Endometrial microvascular endothelial cells (primary cell): Measurements from ENCODE around the gene EIF5B. TPM values are rescaled to one million over a fixed set of nuclear protein-coding genes. Genes with fewer than 3 reads are reported as not detected.

Experiments used
- in situ Hi-C: cut with HindIII; loops from 2 replicates; pipeline ENCODE4 v1.10.0; 2017; ENCODE audit warnings: low sequenced_read_pairs, low pct_unique_long_range_greater_than_20kb; ENCODE audit errors: inconsistent ontology term
- total RNA-seq: library from RNA; depleted of rRNA; stranded (reverse); fragments of >200 nt; gene quantifications from one replicate; pipeline ENCODE4 v1.2.3, GENCODE V29; 2015; ENCODE audit errors: inconsistent ontology term

Gene EIF5B
- total RNA-seq, 1 donor from 2014 or later, result 19.2 TPM

- in situ Hi-C loops, result no loop called here
Measured at GRCh38 chr2:99401841-99402240, 64.7 kb downstream of the EIF5B start.

GRCh38 chr2:99403084-99403483 lies 65.9 kb downstream of the EIF5B start:
- in situ Hi-C loops, result no loop called here

- in situ Hi-C loops, result no loop called here
Measured at GRCh38 chr2:99403524-99403923, 66.3 kb downstream of the EIF5B start.

- in situ Hi-C loops, result no loop called here
Measured at GRCh38 chr2:99404039-99404796, 67.0 kb downstream of the EIF5B start.

- in situ Hi-C loops, result no loop called here
Measured at GRCh38 chr2:99404797-99405669, 67.8 kb downstream of the EIF5B start.

- in situ Hi-C loops, result no loop called here
Measured at GRCh38 chr2:99406137-99406536, 68.9 kb downstream of the EIF5B start.

GRCh38 chr2:99410276-99410675 lies 73.1 kb downstream of the EIF5B start:
- in situ Hi-C loops, result no loop called here

- in situ Hi-C loops, result no loop called here
Measured at GRCh38 chr2:99414566-99414965, 77.4 kb downstream of the EIF5B start.

GRCh38 chr2:99417396-99417795 lies 80.2 kb downstream of the EIF5B start:
- in situ Hi-C loops, result no loop called here

- in situ Hi-C loops, result no loop called here
Measured at GRCh38 chr2:99420031-99420430, 82.8 kb downstream of the EIF5B start.

- in situ Hi-C loops, result no loop called here
Measured at GRCh38 chr2:99420751-99421299, 83.6 kb downstream of the EIF5B start.

- in situ Hi-C loops, result no loop called here
Measured at GRCh38 chr2:99421469-99421868, 84.3 kb downstream of the EIF5B start.

GRCh38 chr2:99422599-99422998 lies 85.4 kb downstream of the EIF5B start:
- in situ Hi-C loops, result no loop called here

GRCh38 chr2:99424371-99424770 lies 87.2 kb downstream of the EIF5B start:
- in situ Hi-C loops, result no loop called here

- in situ Hi-C loops, result no loop called here
Measured at GRCh38 chr2:99425022-99425421, 87.8 kb downstream of the EIF5B start.

GRCh38 chr2:99430614-99431291 lies 93.6 kb downstream of the EIF5B start:
- in situ Hi-C loops, result no loop called here

GRCh38 chr2:99431587-99432275 lies 94.5 kb downstream of the EIF5B start:
- in situ Hi-C loops, result no loop called here

- in situ Hi-C loops, result no loop called here
Measured at GRCh38 chr2:99433340-99433739, 96.2 kb downstream of the EIF5B start.

GRCh38 chr2:99436874-99437273 lies 99.7 kb downstream of the EIF5B start:
- in situ Hi-C loops, result no loop called here
